H1 (cell line): Measurements from ENCODE around the gene EBPL. TPM values are rescaled to one million over a fixed set of nuclear protein-coding genes. Genes with fewer than 3 reads are reported as not detected.

ENCODE experiments used
- CTCF ChIA-PET: fragments of 300-600 bp; sonication (Branson Sonifier 250); formaldehyde crosslinking; loops from one replicate; lab custom pipeline; 2021; ENCODE audit not compliant: partially characterized antibody; lab: Charles Lee
- POLR2A ChIA-PET: fragments of 300-600 bp; sonication (Branson Sonifier 250); formaldehyde crosslinking; loops from one replicate; lab custom pipeline; 2021; ENCODE audit warnings: inconsistent platforms; ENCODE audit not compliant: partially characterized antibody; lab: Charles Lee
- DNase-seq, 2 experiments: peaks; one replicate each; pipeline versions ENCODE4 v3.0.0 to v3.0.0-alpha.2; 2010 to 2022; ENCODE audit warnings: low spot score in 2 of 2, low read depth in 1 of 2, mixed read lengths in 1 of 2
- FAIRE-seq: peaks from 2 replicates; lab custom pipeline; 2011; peaks lifted over from hg19 to GRCh38; lab: Jason Lieb, UNC
- H2AFZ ChIP-seq: 2 replicates; pipeline ENCODE4 v1.8.1; 2012; ENCODE audit warnings: low read length, inconsistent platforms
- H2AK5ac ChIP-seq: 2 replicates; pipeline ENCODE4 v1.6.1; 2013; ENCODE audit warnings: low read depth, low read length
- H2BK120ac ChIP-seq: replicated peaks from 2 replicates; pipeline ENCODE3; 2013; ENCODE audit warnings: low read depth, low read length, inconsistent platforms
- H2BK12ac ChIP-seq: 2 replicates; pipeline ENCODE4 v1.6.1; 2013; ENCODE audit warnings: low read depth, low read length
- H2BK15ac ChIP-seq: 2 replicates; pipeline ENCODE4 v1.6.1; 2013; ENCODE audit warnings: low read length
- H2BK20ac ChIP-seq: 2 replicates; pipeline ENCODE4 v1.6.1; 2013; ENCODE audit warnings: low read length
- H2BK5ac ChIP-seq: 2 replicates; pipeline ENCODE4 v1.6.1; 2013; ENCODE audit warnings: low read depth, low read length
- H3K14ac ChIP-seq: 2 replicates; pipeline ENCODE4 v1.6.1; 2013; ENCODE audit warnings: inconsistent platforms; ENCODE audit not compliant: insufficient read length
- H3K18ac ChIP-seq: 2 replicates; pipeline ENCODE4 v1.6.1; 2013; ENCODE audit warnings: low read length; ENCODE audit errors: extremely low read depth
- H3K23ac ChIP-seq: 2 replicates; pipeline ENCODE4 v1.6.1; 2013; ENCODE audit warnings: inconsistent platforms; ENCODE audit not compliant: insufficient read length
- H3K23me2 ChIP-seq: 2 replicates; pipeline ENCODE4 v1.6.1; 2013; ENCODE audit warnings: low read depth, low read length
- H3K27ac ChIP-seq: 2 replicates; pipeline ENCODE4 v1.6.1; 2011; ENCODE audit warnings: low read depth, low read length, inconsistent platforms
- H3K27me3 ChIP-seq, 4 experiments: replicated peaks in 1 of 4; 1 replicate in 1 of 4; 2 replicates in 3 of 4; pipeline versions ENCODE4 v1.6.1 to v1.8.1; 2011 to 2013; ENCODE audit warnings: low read length in 3 of 4, mild to moderate bottlenecking in 3 of 4, inconsistent platforms in 2 of 4, mixed read lengths in 2 of 4, moderate library complexity in 1 of 4; ENCODE audit not compliant: control insufficient read depth in 3 of 4, insufficient read depth in 3 of 4; ENCODE audit errors: extremely low read depth in 1 of 4
- H3K36me3 ChIP-seq, 4 experiments: 2 replicates each; pipeline versions ENCODE4 v1.6.1 to v1.8.1; 2011 to 2013; ENCODE audit warnings: mild to moderate bottlenecking in 4 of 4, low read length in 3 of 4, moderate library complexity in 2 of 4, control low read depth in 1 of 4, inconsistent platforms in 1 of 4; ENCODE audit not compliant: insufficient read depth in 4 of 4, control insufficient read depth in 2 of 4
- H3K4ac ChIP-seq: replicated peaks from 2 replicates; pipeline ENCODE3; 2013; ENCODE audit warnings: low read length, low read depth, mixed read lengths, inconsistent platforms; ENCODE audit not compliant: insufficient read length
- H3K4me1 ChIP-seq, 4 experiments: replicated peaks in 1 of 4; 1 replicate in 1 of 4; 2 replicates in 3 of 4; pipeline versions ENCODE4 v1.6.1 to v1.8.1; 2011 to 2013; ENCODE audit warnings: low read length in 3 of 4, inconsistent platforms in 2 of 4, mixed read lengths in 1 of 4; ENCODE audit not compliant: insufficient read depth in 4 of 4, control insufficient read depth in 3 of 4
- H3K4me2 ChIP-seq, 2 experiments: 2 replicates each; pipeline versions ENCODE4 v1.6.1 to v1.8.1; 2011 to 2013; ENCODE audit warnings: low read depth in 2 of 2, low read length in 2 of 2, control low read depth in 1 of 2, inconsistent platforms in 1 of 2, mild to moderate bottlenecking in 1 of 2; ENCODE audit not compliant: insufficient read depth in 1 of 2
- H3K4me3 ChIP-seq, 4 experiments: fragments of 200-600, 300-600 bp in 1 of 4; sonication (generic), shearing (Covaris generic), sonication (Bioruptor Twin) in 1 of 4; 2 replicates each; pipeline versions ENCODE4 v1.5.1 to v1.8.1; 2011 to 2016; ENCODE audit warnings: low read length in 4 of 4, low read depth in 3 of 4, control low read depth in 2 of 4, inconsistent platforms in 2 of 4, mild to moderate bottlenecking in 2 of 4, mixed read lengths in 1 of 4, moderate library complexity in 1 of 4; ENCODE audit not compliant: insufficient read depth in 2 of 4; ENCODE audit errors: extremely low read depth in 1 of 4
- H3K56ac ChIP-seq: replicated peaks from 2 replicates; pipeline ENCODE3; 2013; ENCODE audit warnings: low read depth, mild to moderate bottlenecking, mixed read lengths, low read length, inconsistent platforms; ENCODE audit not compliant: insufficient read length
- H3K79me1 ChIP-seq: 2 replicates; pipeline ENCODE4 v1.6.1; 2013; ENCODE audit warnings: low read depth, low read length, control low read depth
- H3K79me2 ChIP-seq, 2 experiments: 2 replicates each; pipeline versions ENCODE4 v1.6.1 to v1.8.1; 2012 to 2013; ENCODE audit warnings: low read length in 2 of 2, mild to moderate bottlenecking in 2 of 2, inconsistent platforms in 1 of 2; ENCODE audit not compliant: insufficient read depth in 2 of 2, control insufficient read depth in 1 of 2
- H3K9ac ChIP-seq, 4 experiments: replicated peaks in 1 of 4; 1 replicate in 1 of 4; 2 replicates in 3 of 4; pipeline versions ENCODE4 v1.6.1 to v1.8.1; 2011 to 2013; ENCODE audit warnings: low read depth in 3 of 4, low read length in 3 of 4, control low read depth in 2 of 4, mild to moderate bottlenecking in 2 of 4, moderate library complexity in 2 of 4, inconsistent platforms in 1 of 4; ENCODE audit errors: extremely low read depth in 1 of 4
- H3K9me3 ChIP-seq, 2 experiments: 2 replicates each; pipeline versions ENCODE4 v1.6.1 to v1.8.1; 2012 to 2013; ENCODE audit warnings: mild to moderate bottlenecking in 2 of 2, moderate library complexity in 2 of 2, control low read depth in 1 of 2, inconsistent platforms in 1 of 2, low read depth in 1 of 2, low read length in 1 of 2, mixed read lengths in 1 of 2; ENCODE audit not compliant: insufficient read depth in 2 of 2
- H4K20me1 ChIP-seq, 2 experiments: replicated peaks in 1 of 2; 2 replicates each; pipeline versions ENCODE3 to v1.8.1; 2011 to 2013; ENCODE audit warnings: inconsistent platforms in 2 of 2, low read length in 2 of 2, mild to moderate bottlenecking in 1 of 2; ENCODE audit not compliant: insufficient read depth in 2 of 2, control insufficient read depth in 1 of 2
- H4K5ac ChIP-seq: 2 replicates; pipeline ENCODE4 v1.6.1; 2013; ENCODE audit warnings: low read length, low read depth, mixed read lengths, inconsistent platforms; ENCODE audit not compliant: insufficient read length
- H4K8ac ChIP-seq: 2 replicates; pipeline ENCODE4 v1.8.0; 2013; ENCODE audit warnings: mild to moderate bottlenecking, moderate library complexity, low read length, inconsistent platforms; ENCODE audit not compliant: insufficient read depth; ENCODE audit errors: extremely low read depth
- H4K91ac ChIP-seq: replicated peaks from 2 replicates; pipeline ENCODE3; 2013; ENCODE audit warnings: low read length, mixed read lengths, inconsistent platforms; ENCODE audit not compliant: insufficient read length
- EZH2 ChIP-seq: fragments of 200-600 bp; sonication (generic); IDR thresholded peaks from 2 replicates; pipeline ENCODE4 v1.7.1; 2012; ENCODE audit warnings: low read depth, mild to moderate bottlenecking, moderate library complexity, low read length, inconsistent platforms; ENCODE audit not compliant: severe bottlenecking
- SIRT6 ChIP-seq: IDR thresholded peaks from one replicate; pipeline ENCODE4 v1.7.1; 2012; ENCODE audit warnings: low read length, inconsistent platforms
- TEAD4 ChIP-seq: IDR thresholded peaks from 2 replicates; pipeline ENCODE4 v1.6.1; 2012; ENCODE audit warnings: low read depth, low read length, inconsistent platforms, mixed read lengths
- WGBS, 2 experiments: shearing (Covaris generic) in 1 of 2; methylation state at CpG; one replicate each; pipeline versions ENCODE4 v1.1.6 to v1.1.7; 2013 to 2015; ENCODE audit warnings: low lambda C conversion rate in 2 of 2, mixed read lengths in 2 of 2, inconsistent platforms in 1 of 2, low coverage in 1 of 2, missing lambda C conversion rate in 1 of 2; ENCODE audit not compliant: insufficient replicate concordance in 2 of 2, insufficient coverage in 1 of 2, insufficient read length in 1 of 2; ENCODE audit errors: extremely low coverage in 1 of 2, missing lambda C conversion rate in 1 of 2; 5-methylcytosine and 5-hydroxymethylcytosine counted together
- polyA plus RNA-seq, 7 experiments: library from polyadenylated mRNA; depleted of rRNA in 3 of 7; stranded (reverse) in 5 of 7; unstranded in 2 of 7; fragments of >200 nt in 5 of 7; fragments of 200-250 nt in 2 of 7; gene quantifications; 1 replicate in 5 of 7; 2 replicates in 1 of 7; 4 replicates in 1 of 7; pipeline versions ENCODE4 v1.2.1 to v1.2.3, GENCODE V29; 2011 to 2013; ENCODE audit warnings: missing spikeins in 2 of 7, mixed read lengths in 2 of 7
- total RNA-seq: library from RNA; stranded (reverse); fragmentation: NEBNext Ultra II Directional; extraction: Animal tissue kit (Norgen Biotek cat#: 25700); gene quantifications from 2 replicates; pipeline ENCODE4 v1.2.1, GENCODE V29; 2021

EBPL gene
- total and polyA plus RNA-seq, 2 of the 8 experiments (the other 6 are each of a cell fraction or from before 2014, with no cell fraction given), result 130 to 204 TPM

GRCh38 chr13:49716615-49717014, 25.3 kb upstream of the EBPL start:
- H3K14ac ChIP-seq, result no peak overlapping the region
- no peak overlapping the region for H2BK20ac ChIP-seq
- ChIA-PET POLR2A (interaction anchor here (0.6 to 1.4 kb wide), 2 partner anchors 25 to 27 kb away, joined by 3 to 5 read pairs; partner anchors contain the start of gene EBPL), CTCF (no interaction called here)
- H2BK15ac ChIP-seq, result no peak overlapping the region
- H3K56ac ChIP-seq, result no peak overlapping the region
- H3K18ac ChIP-seq, result no peak overlapping the region
- no peak overlapping the region for H3K4ac ChIP-seq
- peaks cover 0 to 3% of the 10 kb centered on the region in 2 experiments; a peak in 1 of 4 replicates for H3K9me3 ChIP-seq
- no peak overlapping the region for H3K23ac ChIP-seq
- no peak overlapping the region; a peak in 1 of 8 replicates for H3K4me3 ChIP-seq
- peaks cover 0 to 4% (median 0%) of the 10 kb centered on the region in 4 experiments; a peak in 2 of 7 replicates for H3K4me1 ChIP-seq
- H3K36me3 ChIP-seq, result peaks cover 0 to 32% (median 10%) of the 10 kb centered on the region in 4 experiments; a peak in 5 of 8 replicates
- no peaks in the 10 kb centered on the region for H3K79me2 ChIP-seq
- no peaks in the 10 kb centered on the region for H3K27me3 ChIP-seq
- H2BK5ac ChIP-seq, result no peak overlapping the region
- TF ChIP-seq SIRT6, result no peak
- TF ChIP-seq EZH2, result no peak
- peak; percentile 89 for TF ChIP-seq TEAD4
- no peak overlapping the region for H4K5ac ChIP-seq
- no peak overlapping the region for H2BK12ac ChIP-seq
- H3K9ac ChIP-seq, result no peak overlapping the region
- H4K8ac ChIP-seq, result no peak overlapping the region
- no peak overlapping the region; the same call in 1 of the 2 replicates for H3K27ac ChIP-seq
- H2AK5ac ChIP-seq, result no peak overlapping the region
- H4K20me1 ChIP-seq, result peaks cover 0 to 2% of the 10 kb centered on the region in 2 experiments
- H2BK120ac ChIP-seq, result no peak overlapping the region
- no peak overlapping the region for H2AFZ ChIP-seq
- no peaks in the 10 kb centered on the region for H3K79me1 ChIP-seq
- no peak for DNase-seq
- H4K91ac ChIP-seq, result no peak overlapping the region
- H3K4me2 ChIP-seq, result no peak overlapping the region
- peak; percentile 19 for FAIRE-seq
- WGBS, 2 experiments, result 85% methylated on average over 6 of the region's 6 CpGs; no CpG with 5 or more reads in 1 of the 2 experiments
- H3K23me2 ChIP-seq, result no peaks in the 10 kb centered on the region
